ENCODE results near the gene CTNNA1.

DNA sequence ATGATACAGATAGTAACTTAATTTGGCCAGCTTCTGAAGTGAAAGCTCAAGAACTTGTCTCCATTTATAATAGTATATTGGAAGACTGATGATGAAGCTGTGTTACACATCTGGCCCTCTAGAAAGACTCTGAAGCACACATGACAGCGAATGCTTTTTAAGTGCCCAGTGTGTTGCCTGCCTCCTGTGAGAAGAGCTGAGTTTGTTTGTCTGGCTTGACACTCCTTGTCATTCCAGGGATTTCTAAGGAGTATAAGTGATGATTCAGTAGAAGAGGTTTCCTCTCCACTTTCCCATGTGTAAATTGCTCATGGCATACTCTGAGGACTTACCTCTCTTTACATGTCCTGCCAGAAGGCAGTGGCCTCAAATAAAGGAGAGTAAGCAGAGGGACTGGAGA is 152.3 kb downstream of the CTNNA1 start:
- TF ChIP-seq POLR2A (IDR thresholded peaks at IDR 0.05) = no peak
- TF ChIP-seq CTCF (IDR thresholded peaks at IDR 0.05) = no peak
- no peak for TF ChIP-seq POLR2AphosphoS5 (IDR thresholded peaks at IDR 0.05; ENCODE audit: insufficient read depth in 1 of 2, low read depth in 1 of 2)
